ENCODE measurements around the gene SECTM1. TPM values are rescaled to one million over a fixed set of nuclear protein-coding genes. Genes with fewer than 3 reads are reported as not detected.

Gene SECTM1
- total RNA-seq, 1 experiment from 2014 or later: 61.7 TPM

GRCh38 chr17:82283208-82283749, 50.3 kb downstream of the SECTM1 start:
- POLR2A ChIA-PET (ENCODE audit: unreplicated experiment): no interaction called here
- peak overlapping the region; percentile 60; the same call in 1 of the 2 replicates for H3K9ac ChIP-seq (ENCODE audit: low read length)
- peaks cover 11% of the 10 kb centered on the region for H3F3A ChIP-seq (ENCODE audit: low read length, unreplicated experiment)
- intact Hi-C loops (cut with micrococcal nuclease): no loop called here
- H3K27me3 ChIP-seq (ENCODE audit: low read length): no peaks in the 10 kb centered on the region
- no peaks in the 10 kb centered on the region for H3K9me2 ChIP-seq (replicated peaks; ENCODE audit: low read length)
- ATAC-seq (peak; percentile 37), DNase-seq (peak; percentile 84)
- no peak overlapping the region for H3K4me3 ChIP-seq (ENCODE audit: low read length)
- no TSS peak for BruUV-seq (replicated peaks)
- H3K79me2 ChIP-seq (ENCODE audit: low read length): no peaks in the 10 kb centered on the region
- H3K4me1 ChIP-seq (ENCODE audit: insufficient read depth, low read length): peaks cover 46% of the 10 kb centered on the region
- peak overlapping the region; percentile 93 for H3K27ac ChIP-seq (ENCODE audit: low read length)
- no peaks in the 10 kb centered on the region for H4K20me1 ChIP-seq (ENCODE audit: low read length)
- TF ChIP-seq EZH2 (IDR thresholded peaks at IDR 0.05; ENCODE audit: low read length, unreplicated experiment): no peak
- TF ChIP-seq EZH2phosphoT487 (IDR thresholded peaks at IDR 0.05; ENCODE audit: borderline replicate concordance, low read length): peak; percentile 95
- TF ChIP-seq, protein P1, sequence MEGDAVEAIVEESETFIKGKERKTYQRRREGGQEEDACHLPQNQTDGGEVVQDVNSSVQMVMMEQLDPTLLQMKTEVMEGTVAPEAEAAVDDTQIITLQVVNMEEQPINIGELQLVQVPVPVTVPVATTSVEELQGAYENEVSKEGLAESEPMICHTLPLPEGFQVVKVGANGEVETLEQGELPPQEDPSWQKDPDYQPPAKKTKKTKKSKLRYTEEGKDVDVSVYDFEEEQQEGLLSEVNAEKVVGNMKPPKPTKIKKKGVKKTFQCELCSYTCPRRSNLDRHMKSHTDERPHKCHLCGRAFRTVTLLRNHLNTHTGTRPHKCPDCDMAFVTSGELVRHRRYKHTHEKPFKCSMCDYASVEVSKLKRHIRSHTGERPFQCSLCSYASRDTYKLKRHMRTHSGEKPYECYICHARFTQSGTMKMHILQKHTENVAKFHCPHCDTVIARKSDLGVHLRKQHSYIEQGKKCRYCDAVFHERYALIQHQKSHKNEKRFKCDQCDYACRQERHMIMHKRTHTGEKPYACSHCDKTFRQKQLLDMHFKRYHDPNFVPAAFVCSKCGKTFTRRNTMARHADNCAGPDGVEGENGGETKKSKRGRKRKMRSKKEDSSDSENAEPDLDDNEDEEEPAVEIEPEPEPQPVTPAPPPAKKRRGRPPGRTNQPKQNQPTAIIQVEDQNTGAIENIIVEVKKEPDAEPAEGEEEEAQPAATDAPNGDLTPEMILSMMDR (conservative IDR thresholded peaks at IDR 0.05; ENCODE audit: low read depth, low read length): no peak
- H2AFZ ChIP-seq (ENCODE audit: low read length): no peak overlapping the region
- H3K9me3 ChIP-seq (ENCODE audit: low read length): no peaks in the 10 kb centered on the region
- CTCF ChIA-PET: interaction anchor here (0.6 kb wide), 1 partner anchor 77 kb away, joined by 3 read pairs; no protein-coding TSS in a partner anchor
- no peaks in the 10 kb centered on the region for H3K36me3 ChIP-seq (ENCODE audit: low read depth, low read length)
- H3K4me2 ChIP-seq (ENCODE audit: low read length): peak overlapping the region; percentile 63

DNA sequence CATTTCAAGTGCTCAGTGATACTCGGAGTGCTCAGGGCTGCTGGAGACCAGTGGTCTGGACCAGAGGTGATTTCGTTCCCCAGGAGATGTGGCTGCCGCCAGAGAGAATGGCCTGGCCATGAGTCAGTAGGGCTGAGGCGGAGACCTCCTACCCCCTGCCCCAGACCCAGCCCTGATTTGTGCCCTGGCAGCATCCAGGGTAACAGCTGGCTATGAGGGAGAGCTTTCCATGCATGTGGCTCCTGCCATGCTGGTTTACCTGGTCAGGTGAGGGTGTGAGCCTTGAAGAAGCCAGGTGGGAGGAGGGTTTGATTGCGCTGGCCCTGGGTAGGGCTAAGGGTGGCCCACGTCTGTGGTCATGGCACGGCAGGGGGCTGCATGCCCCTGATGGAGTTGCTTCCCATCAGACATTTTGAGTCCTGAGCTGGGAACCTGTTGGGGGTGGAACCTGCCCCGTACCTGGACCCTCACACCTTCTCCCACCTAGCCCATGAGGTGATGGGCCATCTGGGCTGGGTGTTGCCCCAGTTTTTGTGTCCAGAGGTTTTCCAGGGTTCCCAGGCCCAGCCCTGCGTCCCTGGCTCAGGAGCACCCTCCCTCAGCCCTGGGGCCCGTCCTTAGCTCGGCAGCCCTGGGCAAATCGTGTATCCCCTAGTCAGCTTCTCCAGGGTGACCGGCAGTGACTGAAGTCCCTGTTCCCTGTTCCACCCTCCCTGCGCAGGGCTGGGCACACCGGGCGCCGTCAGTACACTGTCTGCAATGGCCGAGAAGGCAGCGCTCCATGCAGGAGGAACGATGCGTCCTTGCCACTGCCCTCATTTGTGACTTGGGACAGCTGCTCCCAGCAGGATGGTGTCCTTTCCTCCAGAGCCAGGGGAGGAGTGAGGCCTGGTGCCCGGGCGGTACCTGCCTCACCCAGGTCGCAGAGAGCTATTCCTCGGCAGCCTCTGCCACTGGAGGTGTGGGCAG, 51.0 kb downstream of the SECTM1 start:
- peak overlapping the region; percentile 60 for H3K9ac ChIP-seq (ENCODE audit: low read length)

More for the DNA sequence above, 51.0 kb downstream of the SECTM1 start:
- CTCF ChIA-PET: no interaction called here
- DNase-seq (peak; percentile 67), ATAC-seq (peak; percentile 58)
- Histone ChIP-seq H3K4me2 (ENCODE audit: low read length) (peak overlapping the region; percentile 63), H3K4me1 (ENCODE audit: insufficient read depth, low read length) (peaks cover 39% of the 10 kb centered on the region), H3K9me3 (ENCODE audit: low read length) (no peaks in the 10 kb centered on the region), H4K20me1 (ENCODE audit: low read length) (no peaks in the 10 kb centered on the region), H2AFZ (ENCODE audit: low read length) (peak overlapping the region; percentile 28; the same call in 1 of the 2 replicates), H3K9me2 (replicated peaks; ENCODE audit: low read length) (no peaks in the 10 kb centered on the region), H3K27ac (ENCODE audit: low read length) (peak overlapping the region; percentile 93), H3K79me2 (ENCODE audit: low read length) (no peaks in the 10 kb centered on the region), H3K36me3 (ENCODE audit: low read depth, low read length) (no peaks in the 10 kb centered on the region), H3F3A (ENCODE audit: low read length, unreplicated experiment) (peaks cover 3% of the 10 kb centered on the region), H3K4me3 (ENCODE audit: low read length) (no peak overlapping the region), H3K27me3 (ENCODE audit: low read length) (no peaks in the 10 kb centered on the region)
- POLR2A ChIA-PET (ENCODE audit: unreplicated experiment): no interaction called here
- intact Hi-C loops (cut with micrococcal nuclease): no loop called here
- TF ChIP-seq, protein P1 (conservative IDR thresholded peaks at IDR 0.05; ENCODE audit: low read depth, low read length): no peak
- TF ChIP-seq EZH2 (IDR thresholded peaks at IDR 0.05; ENCODE audit: low read length, unreplicated experiment) (no peak), EZH2phosphoT487 (IDR thresholded peaks at IDR 0.05; ENCODE audit: borderline replicate concordance, low read length) (no peak)
- BruUV-seq (replicated peaks): TSS peak; percentile 88

Data from PC-3 (cell line).